ENCODE results near the gene ZBED5. TPM values are rescaled to one million over a fixed set of nuclear protein-coding genes. Genes with fewer than 3 reads are reported as not detected.
"Not testable (repeated sequence)": the region's sequence is repeated elsewhere in the genome, so short reads cannot be mapped to it uniquely, and the experiment has no call there.

The ZBED5 gene
- polyA plus RNA-seq, 6 donors from 2014 or later: 17.1 to 46.3 (median 35.0) TPM

DNA sequence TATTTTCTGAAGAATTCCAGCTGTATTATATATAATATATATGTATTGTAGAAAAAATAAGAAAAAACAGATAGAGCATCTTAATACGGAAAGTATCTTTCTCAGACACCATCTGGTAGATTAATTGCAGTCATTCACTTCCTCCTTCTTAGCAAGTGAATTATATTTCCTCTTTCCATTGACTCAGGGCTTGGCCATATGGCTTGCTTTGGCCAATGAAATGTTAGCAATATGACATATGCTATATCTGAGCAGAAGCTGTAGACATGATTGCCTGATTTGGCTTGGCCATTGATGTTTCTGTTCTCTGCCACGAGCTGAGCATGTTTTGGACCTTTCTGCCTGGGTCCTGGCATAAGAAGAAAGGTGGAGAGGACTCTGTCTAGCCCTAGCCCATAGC lies 34.4 kb upstream of the ZBED5 start:
- peak; percentile 22 for DNase-seq
- Mint-ChIP-seq H3K27ac (peak overlapping the region in 1 of 6 donors; percentile 68), H3K4me3 (peak overlapping the region in 1 of 8 donors; percentile 51), H3K27me3 (peaks cover 0 to 6% (median 0%) of the 10 kb centered on the region in 3 donors), H3K9me3 (peaks cover 6 to 28% (median 18%) of the 10 kb centered on the region in 7 donors), H3K4me1 (peaks cover 0 to 5% (median 5%) of the 10 kb centered on the region in 3 donors), H3K36me3 (peaks cover 13 to 41% of the 10 kb centered on the region in 2 donors)
- ATAC-seq (ENCODE audit: low read depth in 2 of 2): peak; percentile 98 to 99

GRCh38 chr11:10891151-10891720 lies 33.4 kb upstream of the ZBED5 start:
- ATAC-seq (ENCODE audit: low read depth in 2 of 2) (no peak), DNase-seq (no peak)
- Mint-ChIP-seq H3K4me1 (peaks cover 0 to 5% (median 5%) of the 10 kb centered on the region in 3 donors), H3K27me3 (peaks cover 0 to 6% (median 0%) of the 10 kb centered on the region in 3 donors), H3K36me3 (peaks cover 13 to 35% of the 10 kb centered on the region in 2 donors), H3K9me3 (peaks cover 6 to 28% (median 18%) of the 10 kb centered on the region in 7 donors), H3K27ac (no peak overlapping the region), H3K4me3 (peak overlapping the region in 1 of 8 donors; percentile 60)

DNA sequence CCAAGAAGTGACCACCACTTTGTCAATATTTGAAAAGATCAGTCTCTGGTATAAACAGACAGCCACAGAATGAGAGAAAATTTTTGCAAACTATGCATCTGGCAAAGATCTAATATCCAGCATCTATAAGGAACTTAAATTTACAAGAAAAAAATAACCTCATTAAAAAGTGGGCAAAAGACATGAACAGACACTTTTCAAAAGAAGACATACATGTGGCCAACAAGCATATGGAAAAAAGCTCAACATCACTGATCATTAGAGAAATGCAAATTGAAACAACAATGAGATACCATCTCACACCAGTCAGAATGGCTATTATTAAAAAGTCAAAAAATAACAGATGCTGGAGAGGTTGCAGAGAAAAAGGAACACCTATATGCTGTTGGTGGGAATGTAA lies 32.2 kb upstream of the ZBED5 start:
- H3K27me3 Mint-ChIP-seq; ATAC-seq (ENCODE audit: low read depth in 2 of 2); DNase-seq; H3K4me3 Mint-ChIP-seq; H3K27ac Mint-ChIP-seq; H3K4me1 Mint-ChIP-seq: not testable (repeated sequence)
- Mint-ChIP-seq H3K9me3 (peaks cover 6 to 29% (median 18%) of the 10 kb centered on the region in 7 donors), H3K36me3 (peaks cover 13 to 33% of the 10 kb centered on the region in 2 donors)

DNA sequence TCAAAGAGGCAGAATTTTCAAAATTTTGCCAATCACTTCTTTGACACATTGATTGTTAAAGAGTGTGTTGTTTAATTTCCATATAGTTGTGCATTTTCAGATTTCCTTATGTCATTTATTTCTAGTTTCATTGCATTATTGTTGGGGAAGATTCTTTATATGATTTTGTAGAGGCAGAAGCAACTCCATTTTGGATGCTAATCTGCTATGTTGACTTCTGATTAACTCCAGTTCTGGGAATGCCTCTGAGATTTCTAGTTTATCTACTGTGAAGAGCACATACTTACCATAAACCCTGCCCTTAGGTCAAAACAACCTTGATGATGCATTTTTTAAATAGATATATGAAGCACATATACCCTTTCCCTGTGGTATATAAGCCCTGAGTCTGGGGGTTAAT lies 29.5 kb upstream of the ZBED5 start:
- peaks cover 0 to 4% (median 1%) of the 10 kb centered on the region in 3 donors for H3K4me1 Mint-ChIP-seq
- peaks cover 13 to 41% of the 10 kb centered on the region in 2 donors for H3K36me3 Mint-ChIP-seq

GRCh38 chr11:10886652-10887250 lies 28.9 kb upstream of the ZBED5 start:
- Mint-ChIP-seq H3K36me3 (peaks cover 13 to 41% of the 10 kb centered on the region in 2 donors), H3K4me1 (peaks cover 0 to 3% (median 0%) of the 10 kb centered on the region in 3 donors), H3K4me3 (no peak overlapping the region), H3K9me3 (peaks cover 9 to 35% (median 19%) of the 10 kb centered on the region in 7 donors), H3K27ac (no peak overlapping the region), H3K27me3 (peaks cover 0 to 6% (median 0%) of the 10 kb centered on the region in 3 donors)
- DNase-seq: no peak
- ATAC-seq (ENCODE audit: low read depth in 2 of 2): no peak

More for the DNA sequence above, 29.5 kb upstream of the ZBED5 start:
- Mint-ChIP-seq H3K27ac (no peak overlapping the region), H3K27me3 (peaks cover 0 to 6% (median 0%) of the 10 kb centered on the region in 3 donors), H3K9me3 (peaks cover 9 to 35% (median 19%) of the 10 kb centered on the region in 7 donors), H3K4me3 (no peak overlapping the region)
- ATAC-seq (ENCODE audit: low read depth in 2 of 2) (no peak), DNase-seq (no peak)

GRCh38 chr11:10885703-10886363 lies 28.0 kb upstream of the ZBED5 start:
- peaks cover 0 to 3% (median 0%) of the 10 kb centered on the region in 3 donors for H3K4me1 Mint-ChIP-seq
- DNase-seq (no peak), ATAC-seq (ENCODE audit: low read depth in 2 of 2) (no peak)
- H3K27ac Mint-ChIP-seq: no peak overlapping the region
- H3K9me3 Mint-ChIP-seq: peaks cover 9 to 30% (median 16%) of the 10 kb centered on the region in 7 donors
- H3K36me3 Mint-ChIP-seq: peaks cover 13 to 33% of the 10 kb centered on the region in 2 donors
- H3K27me3 Mint-ChIP-seq: peaks cover 0 to 6% (median 0%) of the 10 kb centered on the region in 3 donors
- no peak overlapping the region for H3K4me3 Mint-ChIP-seq

- not testable (repeated sequence) for ATAC-seq (ENCODE audit: low read depth in 2 of 2); H3K4me3 Mint-ChIP-seq; DNase-seq; H3K4me1 Mint-ChIP-seq; H3K27me3 Mint-ChIP-seq; H3K27ac Mint-ChIP-seq
- peaks cover 8 to 18% of the 10 kb centered on the region in 2 donors for H3K36me3 Mint-ChIP-seq
- H3K9me3 Mint-ChIP-seq: peaks cover 2 to 15% (median 6%) of the 10 kb centered on the region in 7 donors
Observed at GRCh38 chr11:10884292-10884691, 26.4 kb upstream of the ZBED5 start.

DNA sequence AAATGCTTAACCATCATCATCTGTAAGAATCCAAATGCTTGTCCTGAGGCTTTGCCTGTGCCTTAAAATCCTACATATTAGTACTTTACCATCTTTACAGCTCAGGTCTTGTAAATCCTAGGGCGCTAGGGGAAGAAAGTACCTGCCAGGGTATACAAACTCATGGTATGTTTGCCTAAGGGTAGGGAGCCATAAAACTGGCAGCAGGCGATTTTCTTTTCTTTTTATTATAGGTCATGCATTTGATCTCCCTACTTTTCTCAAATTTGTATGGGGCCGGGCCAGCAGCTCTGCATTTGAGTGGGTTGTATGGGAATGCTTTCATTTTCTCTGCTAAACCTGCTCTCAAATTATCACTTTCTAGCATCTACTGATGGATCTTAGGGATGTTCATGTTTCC lies 24.0 kb upstream of the ZBED5 start:
- Mint-ChIP-seq H3K4me1 (peaks cover 6 to 15% (median 14%) of the 10 kb centered on the region in 3 donors), H3K9me3 (peaks cover 0 to 9% (median 3%) of the 10 kb centered on the region in 7 donors), H3K27ac (no peak overlapping the region), H3K36me3 (peaks cover 6 to 15% of the 10 kb centered on the region in 2 donors), H3K4me3 (no peak overlapping the region), H3K27me3 (no peaks in the 10 kb centered on the region)
- DNase-seq (no peak), ATAC-seq (ENCODE audit: low read depth in 2 of 2) (no peak)

GRCh38 chr11:10878408-10879214 lies 20.8 kb upstream of the ZBED5 start:
- peak; percentile 70 for DNase-seq
- Mint-ChIP-seq H3K27me3 (no peaks in the 10 kb centered on the region), H3K27ac (peak overlapping the region in 3 of 6 donors; percentile 1 to 19 (median 18))

GRCh38 chr11:10876158-10876557 lies 18.3 kb upstream of the ZBED5 start:
- no peaks in the 10 kb centered on the region for H3K27me3 Mint-ChIP-seq
- H3K9me3 Mint-ChIP-seq: peaks cover 5 to 29% (median 20%) of the 10 kb centered on the region in 7 donors
- no peak for DNase-seq
- H3K4me1 Mint-ChIP-seq: peaks cover 20 to 38% (median 33%) of the 10 kb centered on the region in 3 donors
- H3K27ac Mint-ChIP-seq: peak overlapping the region in 1 of 6 donors; percentile 20
- H3K4me3 Mint-ChIP-seq: no peak overlapping the region
- ATAC-seq (ENCODE audit: low read depth in 2 of 2): no peak
- peaks cover 19 to 20% of the 10 kb centered on the region in 2 donors for H3K36me3 Mint-ChIP-seq

More at GRCh38 chr11:10878408-10879214, 20.8 kb upstream of the ZBED5 start:
- peaks cover 0 to 11% (median 4%) of the 10 kb centered on the region in 7 donors for H3K9me3 Mint-ChIP-seq
- H3K4me3 Mint-ChIP-seq: peak overlapping the region in 1 of 8 donors; percentile 16
- H3K4me1 Mint-ChIP-seq: peaks cover 13 to 30% (median 23%) of the 10 kb centered on the region in 3 donors
- H3K36me3 Mint-ChIP-seq: peaks cover 8 to 13% of the 10 kb centered on the region in 2 donors
- peak; percentile 87 to 90 for ATAC-seq (ENCODE audit: low read depth in 2 of 2)

DNA sequence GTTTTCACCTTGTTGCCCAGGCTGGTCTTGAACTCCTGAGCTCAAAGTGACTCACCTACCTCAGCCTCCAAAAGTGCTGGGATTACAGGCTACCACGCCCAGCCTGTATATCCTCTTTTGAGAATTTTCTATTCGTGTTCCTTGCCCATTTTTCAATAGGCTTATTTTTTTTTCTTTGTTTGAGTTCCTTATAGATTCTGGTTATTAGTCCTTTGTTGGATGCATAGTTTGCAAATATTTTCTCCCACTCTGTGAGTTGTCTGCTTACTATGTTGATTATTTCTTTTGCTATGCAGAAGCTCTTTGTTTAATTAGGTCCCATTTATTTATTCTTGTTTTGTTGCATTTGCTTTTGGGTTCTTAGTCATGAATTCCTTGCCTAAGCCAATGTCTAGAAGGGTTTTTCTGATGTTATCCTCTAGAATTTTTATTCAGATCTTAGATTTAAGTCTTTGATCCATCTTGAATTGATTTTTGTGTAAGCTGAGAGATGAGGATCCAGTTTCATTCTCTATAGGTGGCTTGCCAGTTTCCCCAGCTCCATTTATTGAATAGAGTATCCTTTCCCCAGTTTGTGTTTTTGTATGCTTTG lies 17.7 kb upstream of the ZBED5 start:
- ATAC-seq (ENCODE audit: low read depth in 2 of 2) (no peak), DNase-seq (no peak)
- Mint-ChIP-seq H3K27me3 (no peaks in the 10 kb centered on the region), H3K4me1 (peaks cover 24 to 44% (median 40%) of the 10 kb centered on the region in 3 donors), H3K27ac (no peak overlapping the region), H3K9me3 (peaks cover 5 to 33% (median 21%) of the 10 kb centered on the region in 7 donors), H3K36me3 (peaks cover 19 to 20% of the 10 kb centered on the region in 2 donors), H3K4me3 (no peak overlapping the region)

GRCh38 chr11:10872097-10872496 lies 14.2 kb upstream of the ZBED5 start:
- DNase-seq (no peak), ATAC-seq (ENCODE audit: low read depth in 2 of 2) (no peak)
- H3K27me3 Mint-ChIP-seq: no peaks in the 10 kb centered on the region
- peak overlapping the region in 1 of 8 donors; percentile 36 for H3K4me3 Mint-ChIP-seq
- peaks cover 5 to 33% (median 21%) of the 10 kb centered on the region in 7 donors for H3K9me3 Mint-ChIP-seq
- H3K4me1 Mint-ChIP-seq: peaks cover 19 to 46% (median 30%) of the 10 kb centered on the region in 3 donors
- H3K27ac Mint-ChIP-seq: peak overlapping the region in 2 of 6 donors; percentile 16 to 33
- H3K36me3 Mint-ChIP-seq: peaks cover 13% of the 10 kb centered on the region in 2 donors

Measured in naive B cell (primary cell).